GM12801 (cell line): Measurements from ENCODE around the gene OSBPL5.

ENCODE experiments used
- CTCF ChIP-seq: IDR thresholded peaks from one replicate; pipeline ENCODE4 v1.5.1; 2011; ENCODE audit warnings: control low read depth; ENCODE audit not compliant: insufficient read length; ENCODE audit errors: extremely low read depth

OSBPL5 gene

DNA sequence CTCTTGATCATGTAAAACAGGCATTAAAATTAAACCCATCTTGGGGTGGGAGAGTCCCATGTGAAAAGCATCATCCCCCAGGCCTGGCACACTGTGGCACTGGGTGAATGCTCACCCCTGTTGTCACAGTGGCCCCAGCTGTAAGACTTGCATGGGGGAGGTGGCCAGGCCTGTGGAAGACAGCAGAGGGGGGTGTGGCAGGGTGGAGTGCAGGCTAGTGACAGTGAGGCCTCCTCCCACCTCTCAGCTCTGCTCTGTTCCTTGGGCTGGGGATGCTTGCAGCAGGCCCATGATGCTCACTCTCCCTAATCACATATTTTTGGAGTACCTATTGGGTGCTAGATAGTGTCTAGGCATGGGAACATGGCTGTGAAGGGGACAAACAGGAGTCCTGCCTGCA is 10.1 kb upstream of the OSBPL5 start:
- no peak for TF ChIP-seq CTCF

DNA sequence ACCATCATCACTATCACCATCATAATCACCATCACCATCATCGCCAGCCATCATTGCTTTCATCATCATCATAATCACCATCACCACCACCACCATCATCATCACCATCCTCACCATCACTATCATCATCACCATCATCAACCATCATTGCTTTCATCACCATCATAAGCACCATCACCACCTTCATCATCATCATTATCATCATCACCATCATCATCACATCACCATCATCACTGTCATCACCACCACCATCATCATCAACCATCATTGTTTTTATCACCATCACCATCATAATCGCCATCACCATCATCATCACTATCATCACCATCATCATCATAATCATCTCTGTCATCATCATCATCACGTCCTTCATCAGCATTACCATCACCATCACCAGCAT is 9.3 kb upstream of the OSBPL5 start:
- TF ChIP-seq CTCF = no peak

DNA sequence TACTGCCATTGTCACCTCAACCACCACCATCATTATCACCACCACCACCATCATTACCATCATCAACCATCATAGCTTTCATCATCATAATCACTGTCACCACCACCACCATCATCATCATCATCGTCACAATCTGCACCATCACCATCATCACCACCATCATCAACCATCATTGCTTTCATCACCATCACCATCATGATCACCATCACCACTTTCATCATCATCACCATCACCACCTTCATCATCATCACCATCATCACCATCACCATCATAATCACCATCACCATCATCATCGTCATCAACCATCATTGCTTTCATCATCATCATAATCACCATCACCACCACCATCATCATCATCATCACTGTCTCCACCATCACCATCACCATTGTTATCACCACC is 8.7 kb upstream of the OSBPL5 start:
- TF ChIP-seq CTCF = no peak

DNA sequence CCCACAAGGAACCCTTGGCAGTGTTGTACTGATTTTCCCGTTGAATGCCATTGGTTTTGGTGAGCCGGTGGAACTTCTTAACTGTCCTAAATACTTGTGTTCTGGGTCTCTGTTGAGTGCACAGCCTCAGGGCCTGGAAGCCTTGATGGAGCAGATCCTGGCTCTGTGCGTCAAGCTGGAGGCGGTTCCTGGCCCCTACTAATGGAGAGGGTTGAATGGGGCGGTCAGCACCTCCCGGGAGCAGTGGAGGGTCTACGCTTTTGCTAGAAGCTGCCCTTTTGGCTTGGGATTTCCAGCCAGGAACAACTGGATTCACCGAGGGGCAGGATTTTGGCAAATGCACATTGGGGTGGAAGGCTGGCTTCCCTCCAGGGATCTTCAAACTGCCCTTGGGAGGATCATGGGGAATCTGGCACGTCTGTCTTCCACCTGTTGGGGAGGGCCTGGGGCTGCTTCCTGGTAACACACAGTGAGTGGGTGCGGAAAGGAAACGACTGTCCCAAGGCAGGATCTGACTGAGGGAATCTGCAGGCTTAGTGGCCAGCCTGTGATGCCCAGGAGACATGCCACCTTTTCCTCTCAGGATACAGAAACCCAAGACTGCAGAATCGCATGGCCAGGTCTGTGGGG is 6.9 kb upstream of the OSBPL5 start:
- no peak for TF ChIP-seq CTCF

GRCh38 chr11:3170756-3171650 is 5.9 kb upstream of the OSBPL5 start:
- no peak for TF ChIP-seq CTCF

GRCh38 chr11:3170044-3170755 is 5.1 kb upstream of the OSBPL5 start:
- TF ChIP-seq CTCF = no peak
